ENCODE measurements around the gene PPEF1.

Gene PPEF1

DNA sequence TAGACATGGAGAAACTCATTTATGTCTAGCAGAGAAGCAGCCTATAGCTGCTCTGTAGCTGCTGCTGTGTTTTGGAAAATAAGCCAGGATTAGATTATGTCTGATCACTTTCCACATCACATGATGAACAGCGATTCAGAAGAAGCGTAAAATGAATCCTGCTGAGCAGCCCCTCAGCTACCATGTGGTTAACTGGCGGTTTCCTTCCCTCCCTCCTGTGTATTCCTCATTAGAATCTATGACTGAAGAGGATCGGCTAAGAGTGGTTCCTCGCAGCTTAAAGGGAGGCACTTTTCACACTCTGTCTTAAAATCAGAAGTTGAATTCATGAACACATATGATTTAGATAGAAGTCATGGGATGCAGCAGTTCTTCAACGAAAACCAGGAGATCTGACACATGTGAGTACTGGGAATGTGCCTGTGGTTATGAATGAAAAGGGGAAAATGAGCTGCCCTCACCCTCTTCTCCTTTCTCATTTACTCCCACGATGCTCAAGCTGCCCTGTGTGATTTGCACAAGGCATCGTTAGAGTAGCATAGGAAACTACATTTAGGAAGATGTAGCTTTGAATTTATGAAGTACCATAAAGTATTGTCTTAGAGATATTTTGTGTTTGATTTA is at the start of gene PPEF1:
Gene PPEF1, plus strand, starts transcription at position 220 of the 624 bp plus-strand sequence. Its CDS starts 136 bp downstream, at position 356.
- no peak for DNase-seq

DNA sequence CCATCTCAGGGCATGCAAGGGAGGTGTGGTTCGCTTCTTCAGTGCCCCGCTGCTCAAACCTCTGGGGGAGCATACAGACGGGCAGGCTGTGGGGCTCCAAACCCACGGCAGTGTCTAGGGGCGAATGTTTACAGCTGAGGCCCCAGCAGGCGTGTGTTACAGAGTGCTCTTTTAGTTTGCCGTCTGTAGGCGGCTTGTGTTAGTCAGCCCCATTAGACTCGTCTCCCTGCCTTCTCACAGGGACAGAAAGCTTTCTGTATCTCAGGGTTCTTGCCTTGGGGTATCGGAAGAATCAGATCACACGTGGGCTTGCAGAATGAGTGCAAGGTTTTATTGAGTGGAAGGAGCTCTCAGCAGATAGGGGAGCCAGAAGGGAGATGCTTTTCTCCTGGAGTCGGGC is 46.2 kb upstream of the PPEF1 start:
- DNase-seq, result no peak

GRCh38 chrX:18664947-18665346 is 42.5 kb upstream of the PPEF1 start:
- no peak for DNase-seq

GRCh38 chrX:18666614-18667013 is 40.8 kb upstream of the PPEF1 start:
- no peak for DNase-seq

- DNase-seq, result no peak
These were observed 39.2 kb upstream of the PPEF1 start for GRCh38 chrX:18668071-18668835.

DNA sequence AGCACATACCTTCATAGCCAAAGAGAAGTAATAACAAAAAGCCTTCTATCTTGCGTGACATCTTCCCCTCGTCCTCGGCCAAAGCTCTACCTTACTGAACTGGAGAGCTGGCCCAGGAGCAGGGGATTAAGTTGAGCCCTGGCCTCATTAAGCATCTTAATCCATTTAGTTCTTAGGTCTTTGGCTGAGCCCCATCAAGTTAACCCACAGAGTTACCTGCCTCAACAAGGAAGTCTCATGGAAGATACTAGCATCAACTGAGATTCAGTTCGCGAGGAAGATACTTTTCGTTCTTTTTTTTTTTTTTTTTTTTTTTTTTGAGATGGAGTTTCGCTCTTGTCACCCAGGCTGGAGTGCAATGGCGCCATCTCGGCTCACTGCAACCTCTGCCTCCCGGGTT is 35.4 kb upstream of the PPEF1 start, which contains the start of gene RS1:
Gene RS1, minus strand, starts transcription at position 101 of the 400 bp plus-strand sequence. Its CDS starts 40 bp downstream, at position 61.
- no peak for DNase-seq

DNA sequence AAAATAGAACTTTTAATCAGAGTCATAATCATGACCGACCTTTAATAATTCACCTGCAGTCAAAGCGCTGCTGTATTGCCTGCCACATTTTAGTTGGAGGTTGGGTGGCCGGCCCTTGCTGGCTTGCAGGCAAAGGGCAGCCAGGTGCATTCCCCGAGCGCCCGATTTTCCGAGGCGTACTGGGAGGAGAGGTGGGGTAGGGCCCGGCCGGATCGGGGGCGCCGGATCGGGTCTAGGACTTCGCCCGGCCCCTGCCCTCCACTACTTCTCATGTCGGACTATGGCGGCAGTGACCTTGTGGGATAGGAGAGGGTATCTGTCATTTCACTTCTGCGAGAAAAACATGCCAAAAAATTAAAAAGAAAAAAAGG is 33.0 kb upstream of the PPEF1 start:
- no peak for DNase-seq

DNA sequence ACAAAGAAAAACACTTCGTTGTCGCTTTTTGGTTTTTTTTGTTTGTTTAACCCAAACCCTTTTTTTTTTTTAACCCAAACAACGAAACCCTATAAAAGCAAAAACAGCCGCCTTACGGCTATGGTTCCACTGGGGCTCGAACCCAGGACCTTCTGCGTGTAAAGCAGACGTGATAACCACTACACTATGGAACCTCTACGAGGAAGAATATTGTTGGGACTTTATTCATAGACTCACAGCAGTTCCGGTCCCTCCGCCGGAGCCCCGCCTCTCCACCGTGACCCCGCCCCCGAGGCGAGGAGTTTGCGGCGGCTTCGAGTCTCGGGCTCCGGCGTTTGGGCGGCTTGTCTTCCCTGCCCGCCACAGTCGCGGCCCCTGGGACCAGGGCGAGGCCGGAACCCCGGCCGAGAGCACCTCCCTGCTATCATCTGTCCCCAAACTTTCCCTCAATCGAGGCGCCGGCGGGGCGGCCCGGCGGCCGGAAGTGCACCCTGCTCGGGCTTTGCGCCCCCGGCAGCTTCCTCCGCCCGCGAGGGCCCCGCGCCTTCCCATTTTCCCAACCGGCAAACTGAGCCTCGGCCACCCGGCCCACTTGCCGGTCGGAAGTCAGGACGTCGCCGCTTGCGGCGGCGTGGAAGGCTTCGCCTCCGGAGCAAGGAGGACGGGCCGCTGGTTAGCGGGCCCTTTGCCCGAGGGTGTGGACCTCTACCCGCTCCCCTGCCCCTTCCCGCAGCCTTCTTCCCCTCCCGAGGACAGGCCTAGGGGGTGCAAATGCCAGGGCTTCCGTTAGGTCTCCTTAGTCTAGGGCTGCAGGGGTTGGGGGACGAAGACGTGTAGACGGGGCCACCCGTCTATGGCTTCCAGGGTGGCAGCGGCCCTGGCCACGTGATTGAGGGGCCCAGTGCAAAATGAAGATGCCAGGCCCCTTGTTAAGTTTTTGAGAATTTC is 32.4 kb upstream of the PPEF1 start:
- DNase-seq, result peak; percentile 4

GRCh38 chrX:18676050-18676449 is 31.4 kb upstream of the PPEF1 start:
- no peak for DNase-seq

DNA sequence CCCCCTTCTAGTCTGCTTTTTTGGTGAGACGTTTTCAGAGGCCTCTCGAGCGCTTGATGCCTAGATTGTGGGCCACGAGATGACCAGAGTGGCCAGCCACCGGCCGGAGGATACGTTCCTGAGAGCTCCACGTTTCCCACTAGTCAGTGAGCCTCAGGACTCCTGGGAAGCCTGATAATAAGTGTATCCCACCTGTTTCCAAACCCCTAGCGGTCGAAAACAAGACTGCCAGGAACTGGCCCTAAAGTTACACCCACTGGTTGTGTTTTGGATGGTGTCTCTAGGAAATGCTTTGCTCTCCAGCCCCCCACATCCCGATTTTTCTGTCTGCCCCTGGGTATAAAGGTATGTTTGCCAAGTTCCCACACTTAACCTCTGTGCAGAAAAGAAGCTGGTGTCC is 31.0 kb upstream of the PPEF1 start:
- no peak for DNase-seq

GRCh38 chrX:18677161-18677869 is 30.1 kb upstream of the PPEF1 start:
- DNase-seq, result no peak

GRCh38 chrX:18681996-18682395 is 25.4 kb upstream of the PPEF1 start:
- no peak for DNase-seq

DNA sequence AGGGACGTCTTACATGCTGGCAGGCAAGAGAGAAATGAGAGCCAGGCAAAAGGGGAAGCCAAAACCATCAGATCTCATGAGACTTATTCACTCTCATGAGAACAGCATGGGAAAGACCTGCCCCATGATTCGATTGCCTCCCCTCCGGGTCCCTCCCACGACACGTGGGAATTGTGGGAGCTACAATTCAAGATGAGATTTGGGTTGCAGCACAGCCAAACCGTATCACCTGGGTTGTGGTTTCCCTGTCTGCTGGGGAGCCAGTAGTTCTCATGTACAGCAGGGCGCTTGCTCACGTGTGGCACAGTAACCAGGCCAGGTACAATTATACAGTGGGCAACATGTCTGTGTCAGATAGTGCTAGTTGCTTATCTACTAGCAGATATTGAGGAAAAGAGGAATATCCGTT is 24.5 kb upstream of the PPEF1 start:
- DNase-seq, result no peak

DNA sequence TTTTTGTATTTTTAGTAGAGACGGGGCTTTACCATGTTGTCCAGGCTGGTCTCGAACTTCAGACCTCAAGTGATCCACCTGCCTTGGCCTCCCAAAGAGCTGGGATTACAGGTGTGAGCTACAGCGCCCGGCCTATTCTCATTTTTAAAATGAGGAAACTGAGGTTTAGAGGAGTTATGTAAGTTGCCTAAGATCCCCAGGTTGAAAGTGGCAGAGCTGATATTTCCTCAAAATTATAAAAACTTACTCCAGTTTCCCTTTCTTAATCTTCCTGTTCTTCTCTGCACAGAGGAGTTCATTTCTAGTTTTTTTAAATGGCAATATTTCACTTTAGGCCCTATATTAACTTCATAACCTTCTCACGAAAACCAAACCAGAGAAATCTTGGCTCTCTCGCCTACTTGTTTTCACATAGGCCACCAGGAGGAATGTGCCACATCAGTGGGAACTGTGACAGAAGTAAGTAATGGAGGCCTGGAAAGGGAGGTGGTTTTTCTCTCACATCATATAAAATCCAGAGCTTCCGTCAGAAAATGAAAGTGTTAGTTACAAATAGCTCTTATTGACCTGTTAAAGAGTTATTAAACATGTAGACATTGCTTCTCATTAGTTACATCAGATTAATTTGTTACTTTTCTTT is 19.5 kb upstream of the PPEF1 start:
- no peak for DNase-seq

GRCh38 chrX:18691431-18691830 is 16.0 kb upstream of the PPEF1 start:
- DNase-seq, result no peak

- DNase-seq, result no peak
These were observed 14.9 kb upstream of the PPEF1 start for GRCh38 chrX:18692541-18692940.

DNA sequence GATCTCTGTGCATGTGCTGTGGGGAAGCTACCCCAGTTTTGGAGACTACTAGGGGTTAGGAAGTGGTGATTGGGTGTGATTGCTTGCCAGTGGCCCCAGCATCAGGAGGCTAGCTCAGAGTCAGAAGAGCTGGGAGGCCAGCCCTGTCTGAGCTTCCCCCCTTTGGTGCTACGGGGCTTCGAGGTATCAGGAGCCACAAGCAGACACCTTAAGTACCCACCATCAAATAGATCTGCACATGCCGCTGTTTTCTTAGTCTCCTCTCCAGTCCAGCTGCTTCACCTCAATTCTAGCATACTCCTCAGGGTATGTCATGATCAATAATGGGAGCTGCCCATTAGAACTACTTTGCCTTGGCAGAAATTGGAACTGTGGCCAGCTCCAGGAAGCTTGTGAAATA is 10.8 kb upstream of the PPEF1 start:
- no peak for DNase-seq

DNA sequence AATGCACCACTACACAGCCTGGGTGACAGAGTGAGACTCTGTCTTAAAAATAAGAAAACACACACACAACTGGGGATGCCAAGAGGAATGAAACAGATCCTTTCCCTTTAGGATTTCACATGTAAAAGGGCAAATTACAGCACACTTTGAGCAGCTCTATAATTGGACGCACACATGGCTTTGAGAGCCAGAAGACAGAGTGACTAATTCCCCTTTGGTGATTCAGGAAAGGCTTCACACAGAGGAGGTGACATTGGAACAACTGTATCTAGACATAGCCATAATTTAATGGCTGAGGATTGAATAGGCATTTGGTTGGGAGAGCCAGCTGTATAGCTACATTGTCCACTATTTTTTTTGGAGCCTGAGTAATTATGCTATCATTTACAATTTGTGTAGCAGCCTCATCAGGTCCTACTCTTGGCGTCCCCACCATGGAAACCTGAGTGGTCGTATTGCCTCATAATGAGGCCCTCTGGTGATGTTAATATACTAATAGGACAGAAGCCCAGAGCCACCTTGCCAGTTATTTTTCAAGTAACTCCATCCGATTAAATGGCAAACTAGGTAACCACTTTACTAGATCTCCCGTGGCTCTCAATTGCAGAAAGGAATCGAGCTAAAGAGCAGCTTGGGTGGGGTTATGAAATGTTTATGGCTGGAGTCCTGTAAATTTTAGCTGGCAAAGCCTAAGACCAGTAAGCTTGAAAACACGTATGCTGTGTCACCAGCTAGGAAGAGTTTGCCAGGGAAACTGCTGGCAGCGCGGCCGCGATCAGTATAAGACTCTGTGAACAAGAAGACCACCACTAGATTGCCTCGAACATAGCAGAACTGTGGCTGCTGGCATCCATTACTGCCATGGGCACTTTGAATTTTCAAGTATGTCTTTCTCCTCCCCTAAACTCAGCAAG is 8.5 kb upstream of the PPEF1 start:
- DNase-seq, result no peak

- DNase-seq, result no peak
These were observed 5.7 kb upstream of the PPEF1 start for GRCh38 chrX:18701621-18702361.
